HG02571 (cell line): Measurements from ENCODE around the gene JMJD8.
A peak's percentile ranks its signal among the peaks of the same experiment; 100 is the strongest.

Source experiments
- ATAC-seq: cut with Tn5 transposase; IDR thresholded peaks from one replicate; pipeline ENCODE4 v1.9.1; 2021; ENCODE audit warnings: mild to moderate bottlenecking, moderate library complexity; ENCODE audit not compliant: unreplicated experiment

JMJD8 gene

DNA sequence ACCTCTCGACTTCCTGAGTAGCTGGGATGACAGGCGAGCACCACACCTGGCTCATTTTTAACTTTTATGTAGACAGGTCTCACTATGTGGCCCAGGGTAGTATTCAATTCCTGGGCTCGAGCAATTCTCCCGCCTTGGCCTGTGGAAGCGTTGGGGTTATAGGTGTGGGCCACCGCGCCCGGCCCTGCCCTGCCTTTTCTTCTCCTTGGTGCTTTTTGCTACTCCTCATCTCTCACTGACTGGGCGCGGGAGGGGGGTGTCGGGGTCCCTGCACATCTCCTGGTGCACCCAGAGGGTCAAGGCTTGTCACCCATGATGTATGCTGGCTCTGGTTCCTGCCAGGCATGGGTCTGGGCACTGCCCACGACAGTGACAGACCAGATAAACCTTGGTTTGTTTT lies 39.6 kb downstream of the JMJD8 start:
- ATAC-seq: no peak

DNA sequence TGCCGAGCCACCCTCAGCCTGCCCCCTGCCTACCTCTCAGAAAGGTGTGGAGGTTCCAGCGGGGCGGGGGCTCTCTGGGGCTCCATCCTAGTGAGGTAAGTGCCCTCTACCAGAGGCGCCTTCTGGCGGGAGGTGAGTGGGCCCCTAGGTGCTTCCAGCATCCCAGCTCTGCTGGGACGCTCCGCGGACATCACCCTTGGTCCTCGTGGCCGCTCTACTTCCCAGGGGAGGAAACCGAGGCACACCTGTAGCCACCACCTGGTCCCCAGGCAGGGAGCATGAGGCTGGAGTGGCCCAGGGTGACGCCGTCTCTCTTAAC lies 41.1 kb downstream of the JMJD8 start:
- ATAC-seq: no peak

- peak; percentile 33 for ATAC-seq
Observed at GRCh38 chr16:642189-643049, 41.7 kb downstream of the JMJD8 start.

GRCh38 chr16:641326-642188 lies 42.6 kb downstream of the JMJD8 start, which contains the start of gene MCRIP2:
Gene MCRIP2 (plus strand): TSS chr16:641828. CDS start chr16:641992, 164 bp downstream.
- ATAC-seq: peak; percentile 46

DNA sequence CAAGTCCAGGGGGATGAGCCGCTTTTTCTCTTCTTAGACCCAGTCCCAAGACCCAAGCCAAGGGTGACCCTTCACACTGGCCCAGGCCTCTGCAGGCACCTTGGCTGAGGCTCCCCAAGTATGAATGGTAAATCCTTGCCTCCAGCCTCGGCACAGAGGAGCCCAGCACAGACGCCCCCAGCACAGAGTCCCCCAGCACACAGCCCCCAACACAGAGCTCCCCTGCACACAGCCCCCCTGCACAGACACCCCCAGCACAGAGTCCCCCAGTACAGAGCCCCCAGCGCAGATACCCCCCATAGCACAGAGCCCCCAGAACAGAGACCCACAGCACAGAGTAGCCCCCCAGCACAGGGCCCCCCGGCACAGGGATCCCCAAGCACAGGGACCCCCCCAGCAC lies 43.5 kb downstream of the JMJD8 start:
- no peak for ATAC-seq

DNA sequence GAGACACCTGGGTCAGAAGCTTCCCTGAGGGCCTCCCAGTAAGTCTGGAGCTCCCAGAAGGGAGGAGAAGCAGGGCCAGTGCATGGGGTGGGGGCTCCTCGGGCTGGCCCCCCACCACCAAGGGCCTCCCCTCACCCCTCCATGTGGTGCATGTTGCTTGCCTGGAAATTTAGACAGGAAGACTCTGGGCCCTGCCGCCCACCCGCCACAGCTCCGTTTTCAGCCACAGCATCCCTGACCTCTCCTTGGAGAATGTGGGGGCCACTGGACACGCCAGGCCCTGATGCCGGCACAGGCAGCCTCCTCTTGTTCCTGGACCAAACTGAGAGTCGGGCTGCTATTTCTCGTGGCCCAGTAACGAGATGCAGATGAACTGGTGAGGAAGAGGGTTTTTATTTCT lies 45.3 kb downstream of the JMJD8 start:
- no peak for ATAC-seq

DNA sequence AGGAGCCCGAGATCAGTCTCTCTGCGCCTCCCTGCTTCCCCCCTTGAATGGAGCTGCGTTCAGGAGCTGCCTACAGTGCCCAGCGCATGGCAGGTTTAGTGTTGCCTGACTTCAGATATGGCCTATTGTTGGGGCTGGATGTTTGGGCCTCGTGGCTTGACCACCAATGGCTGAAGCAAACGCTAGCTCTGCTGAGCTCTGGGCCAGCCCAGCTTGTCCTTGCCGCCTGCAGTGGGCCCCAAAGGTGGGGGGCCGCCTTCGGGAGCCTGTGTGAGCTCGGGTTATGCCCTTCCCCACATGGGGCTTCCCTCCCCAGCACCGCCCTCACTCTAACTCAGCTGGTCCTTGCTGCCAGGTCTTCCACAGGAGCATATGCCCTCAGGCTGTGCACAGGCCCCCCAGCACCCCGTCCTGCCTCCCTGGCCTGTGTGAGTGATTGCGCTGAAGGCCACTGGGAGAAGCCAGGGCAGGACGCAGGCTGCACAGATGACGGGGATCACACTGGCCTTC lies 46.0 kb downstream of the JMJD8 start:
- ATAC-seq: no peak

- ATAC-seq: no peak
Observed at GRCh38 chr16:637081-638018, 46.8 kb downstream of the JMJD8 start.

DNA sequence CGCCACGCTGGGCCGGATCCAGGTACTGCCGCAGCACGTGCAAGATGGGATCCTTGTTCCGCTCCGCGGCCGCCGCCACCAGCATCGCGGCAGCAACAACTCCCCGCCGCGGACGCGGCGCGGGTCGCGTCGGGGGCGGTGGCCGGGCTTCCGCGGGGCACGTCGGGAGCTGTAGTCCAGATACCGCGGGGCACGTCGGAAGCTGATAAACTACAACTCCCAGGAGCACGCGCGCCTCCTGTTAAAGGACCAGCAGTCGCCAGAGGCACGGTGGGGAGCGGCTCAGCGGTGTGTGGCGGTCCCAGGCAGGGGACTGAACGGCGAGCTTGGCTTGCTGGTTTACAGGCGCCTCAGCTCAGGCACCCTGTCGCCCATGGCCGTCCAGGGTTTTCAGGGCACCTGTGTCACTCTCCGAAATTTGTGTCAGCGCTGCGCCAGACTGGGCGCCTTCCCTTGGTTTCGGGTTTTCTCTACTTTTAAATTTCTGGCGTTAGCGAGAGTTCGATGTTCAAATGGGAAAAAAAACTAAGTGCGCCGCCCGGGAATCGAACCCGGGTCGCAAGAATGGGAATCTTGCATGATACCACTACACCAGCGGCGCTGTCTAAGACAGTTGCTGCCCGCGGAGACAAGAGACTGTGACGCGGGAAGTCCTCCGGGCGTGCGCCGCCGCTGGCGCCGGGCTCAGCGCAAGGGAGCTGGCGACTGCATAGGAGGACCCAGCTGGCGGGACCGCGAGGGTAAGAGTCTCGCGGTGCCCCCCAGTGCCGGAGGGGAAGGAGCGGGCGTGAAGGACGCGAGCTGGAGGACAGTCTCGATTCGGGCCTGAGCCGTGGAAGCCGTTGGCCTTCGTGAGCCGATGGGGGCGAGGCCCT lies 47.7 kb downstream of the JMJD8 start, which contains the start of gene METTL26:
Gene METTL26, minus strand, starts transcription at position 100 of the 875 bp plus-strand sequence. Its CDS starts 15 bp downstream, at position 85.
- peak; percentile 64 for ATAC-seq

DNA sequence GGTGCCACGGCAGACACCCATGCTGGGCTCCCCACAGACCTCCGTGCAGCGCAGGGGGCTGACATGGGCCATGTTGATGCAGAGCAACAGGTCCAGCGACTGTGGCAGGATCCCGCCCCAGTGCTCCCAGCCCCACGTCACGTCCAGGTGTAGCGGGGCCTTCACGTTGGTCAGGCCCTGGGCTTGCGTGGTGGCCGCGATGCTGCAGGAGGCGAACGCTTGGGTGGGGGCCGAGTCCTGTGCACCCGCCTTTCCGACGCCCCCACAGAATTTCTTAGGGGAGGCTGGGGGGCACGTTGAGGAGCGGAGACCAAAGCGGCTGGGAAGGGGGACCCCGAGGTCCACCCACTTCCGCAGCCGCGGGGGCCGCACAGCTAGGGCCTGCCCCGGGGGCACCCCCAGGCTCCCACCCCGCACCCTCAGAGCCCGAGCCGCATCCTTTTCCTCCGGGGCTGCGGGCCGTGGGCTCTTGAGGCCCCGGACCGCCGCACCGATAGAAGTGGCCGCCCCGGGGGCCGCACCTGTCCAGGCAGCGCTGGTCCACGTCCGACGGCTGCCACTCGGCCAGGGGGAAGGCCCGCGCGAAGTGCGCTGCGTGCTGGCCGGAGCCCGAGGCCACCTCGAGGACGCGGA lies 48.4 kb downstream of the JMJD8 start:
- peak; percentile 4 for ATAC-seq

DNA sequence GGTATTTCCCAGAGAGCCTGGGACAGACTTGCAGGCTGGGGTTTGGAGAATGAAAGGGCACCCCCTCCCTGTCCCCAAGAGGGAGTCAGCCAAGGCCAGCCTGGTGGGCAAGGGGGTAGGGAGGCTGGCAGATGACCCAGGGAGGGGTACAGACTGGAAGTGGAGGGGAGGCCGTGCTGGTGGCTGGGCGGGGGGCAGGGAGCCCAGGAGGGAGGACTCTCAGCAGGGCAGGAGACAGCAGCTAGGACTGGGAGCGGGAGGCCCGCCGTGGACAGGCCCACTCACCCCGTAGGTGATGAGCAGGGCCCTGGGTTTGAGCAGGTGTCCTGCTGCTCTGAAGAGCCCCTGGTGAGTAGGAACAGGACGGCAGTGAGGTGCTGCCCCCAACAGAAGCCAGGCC lies 49.1 kb downstream of the JMJD8 start:
- ATAC-seq: no peak

- ATAC-seq: no peak
Observed at GRCh38 chr16:634051-634670, 50.0 kb downstream of the JMJD8 start.

- no peak for ATAC-seq
Observed at GRCh38 chr16:633336-634050, 50.6 kb downstream of the JMJD8 start.

GRCh38 chr16:632486-633335 lies 51.4 kb downstream of the JMJD8 start:
- no peak for ATAC-seq

GRCh38 chr16:631808-632358 lies 52.3 kb downstream of the JMJD8 start:
- no peak for ATAC-seq
